PC-9 (cell line): Measurements from ENCODE around the gene BLOC1S1.

ENCODE experiments used
- CTCF ChIP-seq: fragments of 200-600 bp; sonication (generic); conservative IDR thresholded peaks from 2 replicates; pipeline ENCODE4 v1.6.1; 2017; ENCODE audit warnings: mixed run types, antibody characterized with exemption, mild to moderate bottlenecking, moderate library complexity
- EZH2 ChIP-seq: fragments of 200-600 bp; sonication (generic); IDR thresholded peaks from 2 replicates; pipeline ENCODE4 v1.8.0; 2017; ENCODE audit warnings: antibody characterized with exemption, low read depth

- TF ChIP-seq CTCF (no peak), EZH2 (no peak)
These were observed 5.9 kb downstream of the BLOC1S1 start for GRCh38 chr12:55721601-55722213.
